CD4-positive, alpha-beta T cell (primary cell): ENCODE results near the gene ANXA6. TPM values are rescaled to one million over a fixed set of nuclear protein-coding genes. Genes with fewer than 3 reads are reported as not detected.
A peak's percentile ranks its signal among the peaks of the same experiment; 100 is the strongest.

Experiments used
- ATAC-seq: fragments of 200-7000 bp; cut with Tn5 transposase; one replicate; pipeline ENCODE4 v1.10.0; 2022; ENCODE audit warnings: mild to moderate bottlenecking; ENCODE audit not compliant: poor library complexity
- CTCF ChIA-PET: fragments of 350-600 bp; sonication (Branson Sonifier 250); formaldehyde crosslinking; loops from one replicate; lab custom pipeline; 2021; ENCODE audit warnings: antibody characterized with exemption, inconsistent platforms; lab: Charles Lee
- POLR2A ChIA-PET: fragments of 350-600 bp; sonication (Branson Sonifier 250); formaldehyde crosslinking; loops from one replicate; lab custom pipeline; 2021; ENCODE audit warnings: antibody characterized with exemption, inconsistent platforms; lab: Charles Lee
- DNase-seq, 14 experiments: peaks; one replicate each; pipeline ENCODE4 v3.0.0-alpha.2; 2013 to 2020; ENCODE audit warnings: mixed read lengths in 2 of 14
- H3K27ac ChIP-seq, 2 donors: one replicate each; pipeline versions ENCODE4 v1.5.1 to v1.7.0; 2013; ENCODE audit warnings: low read length in 2 of 2, low read depth in 1 of 2, mild to moderate bottlenecking in 1 of 2
- H3K27me3 ChIP-seq, 2 experiments: 1 replicate in 1 of 2; 2 replicates in 1 of 2; pipeline versions ENCODE4 v1.6.1 to v1.7.0; 2013; ENCODE audit warnings: low read length in 2 of 2, control low read depth in 1 of 2, mild to moderate bottlenecking in 1 of 2, moderate library complexity in 1 of 2; ENCODE audit not compliant: insufficient read depth in 2 of 2, control insufficient read depth in 1 of 2
- H3K36me3 ChIP-seq: one replicate; pipeline ENCODE4 v1.6.1; 2013; ENCODE audit warnings: low read length, control low read depth; ENCODE audit not compliant: insufficient read depth
- H3K4me1 ChIP-seq: one replicate; pipeline ENCODE4 v1.6.1; 2013; ENCODE audit warnings: low read length, control low read depth; ENCODE audit not compliant: insufficient read depth
- H3K4me3 ChIP-seq: one replicate; pipeline ENCODE4 v1.5.1; 2013; ENCODE audit warnings: mild to moderate bottlenecking, low read length, moderate library complexity
- H3K9me3 ChIP-seq, 2 experiments: 1 replicate in 1 of 2; 2 replicates in 1 of 2; pipeline versions ENCODE4 v1.6.1 to v1.7.0; 2013; ENCODE audit warnings: low read length in 2 of 2, mild to moderate bottlenecking in 2 of 2, control low read depth in 1 of 2, moderate library complexity in 1 of 2; ENCODE audit not compliant: control insufficient read depth in 1 of 2, insufficient read depth in 1 of 2
- H3K27ac Mint-ChIP-seq: one replicate; pipeline ENCODE4 v1.8.0; 2020; ENCODE audit warnings: mixed read lengths
- H3K27me3 Mint-ChIP-seq: one replicate; pipeline ENCODE4 v1.8.0; 2021; ENCODE audit warnings: mixed read lengths
- H3K36me3 Mint-ChIP-seq: one replicate; pipeline ENCODE4 v1.8.0; 2021; ENCODE audit warnings: low read depth, mixed read lengths
- H3K4me1 Mint-ChIP-seq: one replicate; pipeline ENCODE4 v1.8.0; 2021; ENCODE audit warnings: low read depth, mixed read lengths
- H3K4me3 Mint-ChIP-seq: one replicate; pipeline ENCODE4 v1.8.0; 2020; ENCODE audit warnings: mild to moderate bottlenecking, mixed read lengths
- H3K9me3 Mint-ChIP-seq: one replicate; pipeline ENCODE4 v1.8.0; 2020; ENCODE audit warnings: mixed read lengths
- intact Hi-C, 2 experiments: fragments of 100-400 bp; cut with DNase I in 1 of 2; cut with micrococcal nuclease in 1 of 2; formaldehyde crosslinking; loops; one replicate each; pipeline versions ENCODE4 v1.15.1 to v1.9.0; 2023 to 2025; cut with DNase I, micrococcal nuclease
- total RNA-seq, 174 experiments: library from RNA in 2 of 174; stranded (reverse) in 2 of 174; gene quantifications; one replicate each; pipeline ENCODE4 v1.2.3 and lab custom pipeline; 2021 to 2026
- TF ChIP-seq, protein P1 (sequence below): fragments of 200-600 bp; IDR thresholded peaks from one replicate; pipeline ENCODE4 v1.8.0; 2022; ENCODE audit warnings: antibody characterized with exemption, mild to moderate bottlenecking

Gene ANXA6
- total RNA-seq, 2 experiments from 2014 or later: 108 to 130 TPM

DNA sequence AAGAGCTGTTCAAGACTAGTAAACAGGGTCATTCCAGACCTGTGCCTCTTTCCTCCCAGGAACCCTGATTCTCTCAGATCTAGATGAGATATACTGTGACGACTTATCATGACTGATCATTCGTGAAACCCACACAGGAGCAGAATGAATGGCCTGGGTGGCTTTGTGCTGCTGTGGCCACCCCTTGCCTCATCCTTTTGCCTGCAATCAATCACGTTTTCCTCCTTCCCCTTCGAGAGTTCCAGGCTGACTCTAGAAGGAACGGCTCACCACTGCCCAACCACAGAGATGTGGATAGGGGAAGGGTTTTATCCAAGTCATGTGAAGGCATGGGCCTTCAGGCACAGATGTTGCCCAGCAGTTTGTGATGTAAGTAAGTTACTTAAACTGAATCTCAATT is 5.8 kb downstream of the ANXA6 start:
- H3K9me3 ChIP-seq: no peaks in the 10 kb centered on the region
- peaks cover 96% of the 10 kb centered on the region for H3K4me1 ChIP-seq
- CTCF ChIA-PET: interaction anchor here (1.2 to 4.5 kb wide), 3 partner anchors 19 to 26 kb away, joined by 3 to 34 read pairs (median 12); no protein-coding TSS in a partner anchor
- Mint-ChIP-seq H3K4me3 (peak overlapping the region; percentile 58), H3K36me3 (peaks cover 54% of the 10 kb centered on the region), H3K27ac (peak overlapping the region; percentile 91), H3K9me3 (no peaks in the 10 kb centered on the region), H3K4me1 (peaks cover 98% of the 10 kb centered on the region), H3K27me3 (no peaks in the 10 kb centered on the region)
- TF ChIP-seq, protein P1, sequence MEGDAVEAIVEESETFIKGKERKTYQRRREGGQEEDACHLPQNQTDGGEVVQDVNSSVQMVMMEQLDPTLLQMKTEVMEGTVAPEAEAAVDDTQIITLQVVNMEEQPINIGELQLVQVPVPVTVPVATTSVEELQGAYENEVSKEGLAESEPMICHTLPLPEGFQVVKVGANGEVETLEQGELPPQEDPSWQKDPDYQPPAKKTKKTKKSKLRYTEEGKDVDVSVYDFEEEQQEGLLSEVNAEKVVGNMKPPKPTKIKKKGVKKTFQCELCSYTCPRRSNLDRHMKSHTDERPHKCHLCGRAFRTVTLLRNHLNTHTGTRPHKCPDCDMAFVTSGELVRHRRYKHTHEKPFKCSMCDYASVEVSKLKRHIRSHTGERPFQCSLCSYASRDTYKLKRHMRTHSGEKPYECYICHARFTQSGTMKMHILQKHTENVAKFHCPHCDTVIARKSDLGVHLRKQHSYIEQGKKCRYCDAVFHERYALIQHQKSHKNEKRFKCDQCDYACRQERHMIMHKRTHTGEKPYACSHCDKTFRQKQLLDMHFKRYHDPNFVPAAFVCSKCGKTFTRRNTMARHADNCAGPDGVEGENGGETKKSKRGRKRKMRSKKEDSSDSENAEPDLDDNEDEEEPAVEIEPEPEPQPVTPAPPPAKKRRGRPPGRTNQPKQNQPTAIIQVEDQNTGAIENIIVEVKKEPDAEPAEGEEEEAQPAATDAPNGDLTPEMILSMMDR: no peak
- POLR2A ChIA-PET: interaction anchor here (0.7 to 3.7 kb wide), 2 partner anchors 11 to 21 kb away, joined by 3 to 41 read pairs; no protein-coding TSS in a partner anchor
- H3K27me3 ChIP-seq: no peaks in the 10 kb centered on the region
- H3K27ac ChIP-seq: peak overlapping the region; percentile 89 to 91
- H3K4me3 ChIP-seq: peak overlapping the region; percentile 22
- H3K36me3 ChIP-seq: peaks cover 24% of the 10 kb centered on the region
- ATAC-seq (no peak), DNase-seq (peak in 3 of 14 experiments; percentile 30 to 62 (median 55))
- intact Hi-C loops: no loop called here

DNA sequence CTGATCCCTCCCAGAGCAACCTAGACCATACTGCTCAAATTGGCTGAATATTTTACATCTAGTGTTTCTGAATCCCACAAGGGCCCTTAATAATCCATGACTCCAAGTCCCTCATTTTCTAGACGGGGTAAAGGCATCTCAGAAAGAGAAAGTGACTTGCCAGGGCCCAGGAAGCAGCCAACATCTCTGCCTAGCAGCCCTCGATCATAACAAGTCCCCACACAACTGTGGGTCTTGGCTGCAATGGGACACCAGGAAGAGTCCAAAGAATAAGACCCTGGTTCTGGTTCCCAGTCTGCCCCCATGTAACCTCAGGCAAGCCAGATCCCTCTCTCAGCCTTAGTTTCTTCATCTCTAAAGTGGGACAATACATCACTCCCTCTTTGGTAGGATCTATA is 6.3 kb downstream of the ANXA6 start:
- ATAC-seq (no peak), DNase-seq (peak in 4 of 14 experiments; percentile 33 to 56 (median 41))
- peaks cover 100% of the 10 kb centered on the region for H3K4me1 ChIP-seq
- Mint-ChIP-seq H3K4me3 (peak overlapping the region; percentile 58), H3K27ac (peak overlapping the region; percentile 91), H3K9me3 (no peaks in the 10 kb centered on the region), H3K36me3 (peaks cover 57% of the 10 kb centered on the region), H3K27me3 (no peaks in the 10 kb centered on the region), H3K4me1 (peaks cover 98% of the 10 kb centered on the region)
- intact Hi-C loops: no loop called here
- peaks cover 30% of the 10 kb centered on the region for H3K36me3 ChIP-seq
- POLR2A ChIA-PET: interaction anchor here (0.7 to 3.7 kb wide), 10 partner anchors 10 to 304 kb away, joined by 3 to 41 read pairs (median 8); partner anchors contain the start of gene CCDC69
- TF ChIP-seq, protein P1: no peak
- peak overlapping the region; percentile 22 for H3K4me3 ChIP-seq
- H3K27me3 ChIP-seq: no peaks in the 10 kb centered on the region
- CTCF ChIA-PET: interaction anchor here (1.1 to 4.5 kb wide), 4 partner anchors 9 to 25 kb away, joined by 3 to 34 read pairs (median 12); no protein-coding TSS in a partner anchor
- H3K27ac ChIP-seq: peak overlapping the region; percentile 89 to 91
- H3K9me3 ChIP-seq: no peaks in the 10 kb centered on the region

DNA sequence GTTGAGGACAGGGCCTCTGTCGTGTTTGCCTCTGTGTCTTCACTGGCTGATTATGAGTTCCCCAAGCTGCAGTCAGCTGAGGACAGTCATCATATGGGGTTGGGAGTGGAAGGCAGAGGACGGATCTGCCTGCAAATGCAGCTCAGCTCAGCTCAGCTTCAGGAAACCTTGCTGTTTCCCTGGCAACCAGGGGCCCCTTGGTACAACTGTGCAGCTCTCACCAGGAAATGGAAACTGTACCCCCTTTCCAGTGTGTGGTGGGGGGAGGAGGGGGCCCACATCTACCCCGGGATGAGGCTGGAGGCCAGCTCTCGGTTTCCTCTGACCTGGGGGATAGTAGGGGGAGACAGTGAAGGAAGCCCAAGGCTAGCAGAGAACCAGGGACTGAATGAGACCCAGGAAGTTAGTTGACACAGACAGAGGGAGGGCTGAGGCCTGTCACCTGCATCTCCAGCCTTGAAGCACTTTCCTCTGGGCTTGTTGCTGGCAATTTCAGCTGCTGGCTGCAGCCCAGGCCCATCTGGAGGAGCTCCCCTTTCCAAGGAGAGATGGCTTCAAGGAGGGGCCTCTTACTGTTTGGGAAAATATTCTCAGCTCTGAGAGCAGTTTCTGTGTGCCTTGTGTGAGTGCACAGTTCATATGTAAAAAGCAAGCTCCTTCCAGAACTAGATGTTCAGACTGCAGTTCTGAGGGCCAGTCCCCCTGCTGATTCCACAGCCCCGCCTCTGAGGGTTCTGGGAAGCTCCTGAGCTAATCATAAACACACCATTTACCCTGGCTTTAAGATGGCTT is 6.9 kb downstream of the ANXA6 start:
- Histone ChIP-seq H3K27ac (peak overlapping the region; percentile 89 to 91), H3K4me1 (peaks cover 100% of the 10 kb centered on the region), H3K36me3 (peaks cover 36% of the 10 kb centered on the region), H3K27me3 (no peaks in the 10 kb centered on the region), H3K4me3 (peak overlapping the region; percentile 22), H3K9me3 (no peaks in the 10 kb centered on the region)
- H3K4me1 Mint-ChIP-seq: peaks cover 98% of the 10 kb centered on the region
- POLR2A ChIA-PET: interaction anchor here (0.8 to 3.7 kb wide), 18 partner anchors 10 to 304 kb away, joined by 3 to 41 read pairs (median 6); partner anchors contain the start of genes CCDC69 and TNIP1
- H3K4me3 Mint-ChIP-seq: peak overlapping the region; percentile 58
- DNase-seq: peak; percentile 53 to 88 (median 75)
- ATAC-seq: peak; percentile 83
- no peaks in the 10 kb centered on the region for H3K27me3 Mint-ChIP-seq
- H3K9me3 Mint-ChIP-seq: no peaks in the 10 kb centered on the region
- intact Hi-C loops: loop anchor here in 1 of 2 experiments (1.0 kb wide), 1 partner anchor 15 kb away; no protein-coding TSS in a partner anchor
- peaks cover 59% of the 10 kb centered on the region for H3K36me3 Mint-ChIP-seq
- H3K27ac Mint-ChIP-seq: peak overlapping the region; percentile 91
- TF ChIP-seq, protein P1: no peak
- CTCF ChIA-PET: interaction anchor here (0.9 to 4.5 kb wide), 8 partner anchors 9 to 88 kb away, joined by 3 to 34 read pairs (median 4); no protein-coding TSS in a partner anchor
